Stomach smooth muscle (tissue), 2 donors: ENCODE data around the gene SIRPD.

Experiments used
- H3K27ac ChIP-seq: one replicate; pipeline ENCODE4 v1.7.0; 2013; ENCODE audit warnings: mild to moderate bottlenecking, low read length, inconsistent platforms
- H3K27me3 ChIP-seq, 2 donors: one replicate each; pipeline ENCODE4 v1.7.0; 2013; ENCODE audit warnings: low read length in 2 of 2; ENCODE audit not compliant: insufficient read depth in 2 of 2, control insufficient read depth in 1 of 2
- H3K36me3 ChIP-seq, 2 donors: one replicate each; pipeline ENCODE4 v1.7.0; 2013; ENCODE audit warnings: low read length in 2 of 2; ENCODE audit not compliant: control insufficient read depth in 2 of 2, insufficient read depth in 2 of 2
- H3K4me1 ChIP-seq: one replicate; pipeline ENCODE4 v1.7.0; 2013; ENCODE audit warnings: low read length; ENCODE audit not compliant: control insufficient read depth, insufficient read depth
- H3K4me3 ChIP-seq, 2 donors: one replicate each; pipeline ENCODE4 v1.7.0; 2013; ENCODE audit warnings: low read length in 2 of 2
- H3K9ac ChIP-seq, 2 donors: one replicate each; pipeline ENCODE4 v1.7.0; 2013; ENCODE audit warnings: low read length in 2 of 2, mild to moderate bottlenecking in 1 of 2
- H3K9me3 ChIP-seq, 2 donors: one replicate each; pipeline ENCODE4 v1.7.0; 2013; ENCODE audit warnings: low read length in 2 of 2; ENCODE audit not compliant: control insufficient read depth in 2 of 2
- donor health status: healthy.
- donor health status: Pancreatic carcinoma.

The SIRPD gene

GRCh38 chr20:1494436-1494835 is 63.1 kb downstream of the SIRPD start:
- no peaks in the 10 kb centered on the region for H3K4me1 ChIP-seq
- no peak overlapping the region for H3K27ac ChIP-seq
- H3K4me3 ChIP-seq, result no peak overlapping the region
- no peaks in the 10 kb centered on the region for H3K9me3 ChIP-seq
- H3K9ac ChIP-seq, result no peak overlapping the region
- peaks cover 0 to 2% of the 10 kb centered on the region in 2 donors for H3K27me3 ChIP-seq
- H3K36me3 ChIP-seq, result no peaks in the 10 kb centered on the region

- Histone ChIP-seq H3K4me1 (no peaks in the 10 kb centered on the region), H3K27me3 (peaks cover 0 to 2% of the 10 kb centered on the region in 2 donors), H3K27ac (no peak overlapping the region), H3K36me3 (no peaks in the 10 kb centered on the region), H3K9ac (no peak overlapping the region), H3K9me3 (no peaks in the 10 kb centered on the region), H3K4me3 (no peak overlapping the region)
These were observed 64.0 kb downstream of the SIRPD start for GRCh38 chr20:1493536-1493935.

DNA sequence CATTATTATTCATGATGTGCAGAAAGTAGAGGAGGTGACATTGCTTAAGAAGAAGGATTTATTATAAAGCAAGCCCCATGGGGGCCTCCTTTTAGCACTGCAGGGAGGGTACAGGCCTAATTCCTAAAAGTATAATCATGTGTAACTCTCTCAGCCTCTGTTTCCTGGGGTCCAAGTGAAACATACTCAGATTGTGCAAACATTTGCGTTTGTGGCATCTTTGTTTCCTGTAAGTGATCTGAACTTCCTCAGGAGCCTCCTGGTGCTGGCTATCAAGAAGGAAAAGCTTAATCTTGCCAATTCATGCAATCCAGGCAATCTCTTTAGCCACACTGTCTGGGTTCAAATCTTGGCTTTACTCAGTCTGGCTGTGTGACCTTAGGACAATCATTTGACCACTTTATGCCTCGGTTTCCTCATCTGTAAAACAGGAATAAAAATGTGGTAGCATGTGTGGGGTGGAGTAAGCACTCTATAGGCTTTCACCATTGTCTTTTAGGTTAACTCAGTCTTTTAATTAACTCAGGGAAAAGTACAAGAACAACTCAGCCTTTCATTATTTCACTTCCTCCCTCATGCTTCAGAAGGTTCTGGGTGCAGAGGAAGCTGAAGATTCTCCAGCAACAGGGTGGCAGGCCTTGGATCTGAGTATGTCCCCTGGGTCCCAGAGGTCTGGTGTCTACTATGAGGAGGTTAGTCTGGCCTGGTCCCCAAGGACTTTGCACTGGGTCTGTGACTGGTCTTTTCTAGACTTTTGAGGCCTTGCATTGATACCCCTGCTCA is 65.5 kb downstream of the SIRPD start:
- no peak overlapping the region for H3K9ac ChIP-seq
- H3K27ac ChIP-seq, result no peak overlapping the region
- no peak overlapping the region for H3K4me3 ChIP-seq
- H3K27me3 ChIP-seq, result peaks cover 0 to 2% of the 10 kb centered on the region in 2 donors
- no peaks in the 10 kb centered on the region for H3K9me3 ChIP-seq
- H3K4me1 ChIP-seq, result no peaks in the 10 kb centered on the region
- H3K36me3 ChIP-seq, result no peaks in the 10 kb centered on the region

DNA sequence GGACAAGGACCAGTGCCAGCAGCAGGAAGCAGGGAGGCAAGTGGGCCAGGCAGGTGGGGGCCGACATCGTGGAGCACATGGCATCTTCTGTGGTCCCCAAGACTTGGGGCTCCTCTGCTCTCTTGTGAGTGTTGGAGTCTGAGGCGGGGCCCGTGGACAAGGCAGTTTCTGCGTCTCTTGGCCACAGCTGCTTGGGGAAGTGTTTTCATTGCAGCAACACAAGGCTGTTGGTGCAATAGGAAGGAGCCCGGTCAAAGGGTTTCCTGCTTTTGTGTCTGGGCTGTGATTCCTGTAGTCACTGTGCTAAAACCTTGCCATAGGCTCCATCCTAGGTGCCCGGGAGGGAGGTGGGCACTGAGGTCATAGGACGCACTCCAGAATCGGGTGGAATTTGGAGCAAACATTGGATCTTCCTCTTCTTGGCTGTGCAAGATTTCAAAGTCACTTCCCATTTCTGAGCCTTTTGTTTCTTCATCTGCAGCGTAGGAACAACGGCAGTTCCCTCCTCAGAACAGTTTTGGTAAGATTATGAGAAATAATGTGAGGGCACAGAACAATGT is 66.1 kb downstream of the SIRPD start, which contains the start of gene SIRPB2:
Gene SIRPB2, minus strand, starts transcription at position 140 of the 560 bp plus-strand sequence. Its CDS starts 61 bp downstream, at position 79.
- Histone ChIP-seq H3K4me1 (no peaks in the 10 kb centered on the region), H3K36me3 (no peaks in the 10 kb centered on the region), H3K27me3 (peaks cover 0 to 2% of the 10 kb centered on the region in 2 donors), H3K27ac (no peak within 1 kb of the TSS), H3K4me3 (no peak within 1 kb of the TSS), H3K9ac (no peak within 1 kb of the TSS), H3K9me3 (no peaks in the 10 kb centered on the region)

GRCh38 chr20:1490643-1491195 is 66.8 kb downstream of the SIRPD start:
- Histone ChIP-seq H3K27me3 (peaks cover 0 to 2% of the 10 kb centered on the region in 2 donors), H3K4me3 (no peak overlapping the region), H3K9me3 (no peaks in the 10 kb centered on the region), H3K9ac (no peak overlapping the region), H3K4me1 (no peaks in the 10 kb centered on the region), H3K27ac (no peak overlapping the region), H3K36me3 (no peaks in the 10 kb centered on the region)

- no peak overlapping the region for H3K27ac ChIP-seq
- no peak overlapping the region for H3K9ac ChIP-seq
- H3K27me3 ChIP-seq, result peaks cover 0 to 2% of the 10 kb centered on the region in 2 donors
- H3K36me3 ChIP-seq, result no peaks in the 10 kb centered on the region
- no peaks in the 10 kb centered on the region for H3K4me1 ChIP-seq
- H3K9me3 ChIP-seq, result no peaks in the 10 kb centered on the region
- no peak overlapping the region for H3K4me3 ChIP-seq
These were observed 67.6 kb downstream of the SIRPD start for GRCh38 chr20:1489764-1490436.

- Histone ChIP-seq H3K27ac (no peak overlapping the region), H3K4me1 (no peaks in the 10 kb centered on the region), H3K9ac (no peak overlapping the region), H3K27me3 (peaks cover 0 to 2% of the 10 kb centered on the region in 2 donors), H3K36me3 (no peaks in the 10 kb centered on the region), H3K4me3 (no peak overlapping the region), H3K9me3 (no peaks in the 10 kb centered on the region)
These were observed 68.2 kb downstream of the SIRPD start for GRCh38 chr20:1489325-1489724.

GRCh38 chr20:1486566-1486965 is 70.9 kb downstream of the SIRPD start:
- H3K4me3 ChIP-seq, result no peak overlapping the region
- no peaks in the 10 kb centered on the region for H3K9me3 ChIP-seq
- H3K27me3 ChIP-seq, result peaks cover 0 to 2% of the 10 kb centered on the region in 2 donors
- no peak overlapping the region for H3K27ac ChIP-seq
- H3K4me1 ChIP-seq, result no peaks in the 10 kb centered on the region
- H3K36me3 ChIP-seq, result no peaks in the 10 kb centered on the region
- no peak overlapping the region for H3K9ac ChIP-seq

GRCh38 chr20:1484438-1485116 is 72.9 kb downstream of the SIRPD start:
- Histone ChIP-seq H3K9me3 (no peaks in the 10 kb centered on the region), H3K9ac (no peak overlapping the region), H3K27ac (no peak overlapping the region), H3K27me3 (peaks cover 4 to 11% of the 10 kb centered on the region in 2 donors), H3K4me3 (no peak overlapping the region), H3K36me3 (no peaks in the 10 kb centered on the region), H3K4me1 (no peaks in the 10 kb centered on the region)
